Measurements from ENCODE around the gene DLGAP4. TPM values are rescaled to one million over a fixed set of nuclear protein-coding genes. Genes with fewer than 3 reads are reported as not detected.

The DLGAP4 gene
- total and polyA plus RNA-seq, 2 of the 13 experiments (the other 11 are each of a cell fraction or from before 2014, with no cell fraction given), result 15.2 to 26.7 TPM

GRCh38 chr20:36270744-36271638 is 35.1 kb upstream of the DLGAP4 start (continued):
- TF ChIP-seq ZNF496 (CRISPR knock-in tag; IDR thresholded peaks at IDR 0.05; ENCODE audit: insufficient replicate concordance), result no peak
- TF ChIP-seq ZFYVE20 (CRISPR knock-in tag; IDR thresholded peaks at IDR 0.05; ENCODE audit: borderline replicate concordance, low read depth), result no peak
- TF ChIP-seq KDM1A (CRISPR knock-in tag; IDR thresholded peaks at IDR 0.05), result no peak
- peak; percentile 1 for TF ChIP-seq IKZF4 (CRISPR knock-in tag; IDR thresholded peaks at IDR 0.05; ENCODE audit: borderline replicate concordance, low read depth, not compliant biosample characterization)
- TF ChIP-seq SPEN (CRISPR knock-in tag; IDR thresholded peaks at IDR 0.05; ENCODE audit: low read depth), result peak; percentile 77; the same call in 1 of the 2 replicates
- no peak; the same call in 1 of the 2 replicates for TF ChIP-seq RAD21 (CRISPR knock-in tag; IDR thresholded peaks at IDR 0.05)
- no peak for TF ChIP-seq FLYWCH1 (CRISPR knock-in tag; IDR thresholded peaks at IDR 0.05)
- no peak for TF ChIP-seq HHEX (CRISPR knock-in tag; IDR thresholded peaks at IDR 0.05)
- peak; percentile 68; the same call in 1 of the 2 replicates for TF ChIP-seq ZNF749 (CRISPR knock-in tag; IDR thresholded peaks at IDR 0.05; ENCODE audit: borderline replicate concordance)
- no peak for TF ChIP-seq HMGA1 (CRISPR knock-in tag; conservative IDR thresholded peaks at IDR 0.05)
- TF ChIP-seq ZNF7 (CRISPR knock-in tag; IDR thresholded peaks at IDR 0.05), result no peak
- no peak for TF ChIP-seq TRIM24 (CRISPR knock-in tag; IDR thresholded peaks at IDR 0.05)
- TF ChIP-seq FOXA1 (IDR thresholded peaks at IDR 0.05), result no peak
- TF ChIP-seq FOXA1 (CRISPR knock-in tag; IDR thresholded peaks at IDR 0.05), result no peak
- peak; percentile 91 for TF ChIP-seq THAP11 (CRISPR knock-in tag; IDR thresholded peaks at IDR 0.05)
- no peak for TF ChIP-seq HMG20A (CRISPR knock-in tag; IDR thresholded peaks at IDR 0.05; ENCODE audit: borderline replicate concordance)
- TF ChIP-seq CENPX (CRISPR knock-in tag; IDR thresholded peaks at IDR 0.05), result no peak
- 0 out of 2 replicates have a peak, but pooled peaks have one; percentile 57 for TF ChIP-seq ZNF512B (CRISPR knock-in tag; IDR thresholded peaks at IDR 0.05; ENCODE audit: borderline replicate concordance)
- TF ChIP-seq AHDC1 (CRISPR knock-in tag; IDR thresholded peaks at IDR 0.05; ENCODE audit: borderline replicate concordance), result no peak
- TF ChIP-seq SKI (IDR thresholded peaks at IDR 0.05; ENCODE audit: partially characterized antibody), result peak; percentile 37
- no peak for TF ChIP-seq SRSF1 (optimal IDR thresholded peaks at IDR 0.05; ENCODE audit: low read depth, low read length)
- TF ChIP-seq RORA (CRISPR knock-in tag; IDR thresholded peaks at IDR 0.05), result no peak
- no peak; the same call in 1 of the 2 replicates for TF ChIP-seq ATF7-NPFF (CRISPR knock-in tag; IDR thresholded peaks at IDR 0.05; ENCODE audit: low read depth)

All from HepG2 (cell line).